ENCODE measurements around the gene SNED1.

The SNED1 gene

DNA sequence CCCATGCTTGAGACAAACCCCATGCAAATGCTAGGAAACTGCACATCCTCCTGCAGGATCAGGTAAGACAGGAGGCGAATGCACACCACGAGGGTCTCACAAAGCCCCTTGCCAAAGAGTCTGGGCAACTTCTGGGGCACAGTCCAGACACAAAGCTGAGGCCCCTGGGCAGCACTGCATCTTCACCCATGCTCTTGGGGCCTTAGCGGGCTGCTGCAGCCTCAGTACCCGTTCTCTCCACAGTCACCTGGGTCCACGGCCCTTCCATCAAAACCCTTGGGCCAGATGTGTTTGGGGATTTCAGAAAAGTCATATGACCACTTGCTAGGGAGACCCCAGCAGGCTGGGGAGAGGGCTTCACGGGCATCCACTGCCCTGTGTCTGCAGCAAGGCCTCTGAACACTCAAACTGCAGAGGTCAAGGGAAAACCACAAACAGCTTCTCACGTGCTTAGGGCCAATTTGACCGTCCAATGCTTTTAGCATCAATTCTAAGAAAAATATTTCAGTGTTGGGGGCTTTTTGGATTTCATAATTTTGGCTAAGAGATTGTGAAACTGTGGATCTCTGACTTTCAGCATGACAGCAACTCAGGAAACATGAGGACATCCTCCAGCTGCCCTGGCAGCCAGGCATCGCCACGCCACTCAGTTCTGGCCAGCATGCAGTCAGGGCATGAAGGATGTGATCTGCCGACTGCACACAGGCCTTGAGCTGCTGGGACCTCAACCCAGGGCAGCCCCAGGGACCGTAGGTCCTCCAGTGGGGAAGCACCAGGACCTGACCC is 130.9 kb downstream of the SNED1 start:
- DNase-seq (ENCODE audit: low read depth in 2 of 2): no peak

DNA sequence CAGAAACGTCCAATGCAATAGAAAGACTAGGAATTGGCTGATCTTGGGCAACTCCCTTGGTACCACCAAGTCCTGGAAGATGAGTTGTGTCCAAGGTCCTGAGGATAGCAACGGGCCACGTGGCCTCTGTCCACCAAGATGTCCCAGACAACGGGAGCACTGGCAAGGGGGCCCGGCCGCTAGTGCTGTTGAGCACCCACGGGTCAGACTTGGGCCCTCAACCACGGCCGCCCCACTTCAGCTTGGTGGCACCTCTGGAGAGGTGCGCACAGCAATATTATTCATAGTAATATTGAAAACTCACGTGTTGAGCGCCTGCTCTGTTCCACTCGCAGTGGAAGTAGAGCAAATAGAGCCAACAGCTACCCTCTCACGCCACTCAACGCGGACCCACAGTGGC is 131.9 kb downstream of the SNED1 start:
- no peak for DNase-seq (ENCODE audit: low read depth in 2 of 2)

DNA sequence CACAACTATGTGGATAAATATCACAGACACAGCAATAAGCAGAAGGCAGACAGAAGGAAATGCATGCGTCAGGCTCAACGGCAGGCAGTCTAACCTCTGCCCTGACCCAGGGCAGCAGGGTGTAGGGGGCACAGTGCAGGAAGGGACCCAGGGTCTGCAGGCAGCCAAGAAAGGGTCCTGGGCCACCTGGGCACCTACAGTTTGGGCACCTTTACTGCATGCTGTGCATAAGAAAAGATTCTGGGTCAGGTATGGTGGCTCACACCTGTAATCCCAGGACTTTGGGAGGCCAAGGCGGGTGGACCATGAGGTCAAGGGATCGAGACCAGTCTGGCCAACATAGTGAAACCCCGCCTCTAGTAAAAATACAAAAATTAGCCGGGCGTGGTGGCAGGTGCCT is 133.1 kb downstream of the SNED1 start:
- no peak for DNase-seq (ENCODE audit: low read depth in 2 of 2)

DNA sequence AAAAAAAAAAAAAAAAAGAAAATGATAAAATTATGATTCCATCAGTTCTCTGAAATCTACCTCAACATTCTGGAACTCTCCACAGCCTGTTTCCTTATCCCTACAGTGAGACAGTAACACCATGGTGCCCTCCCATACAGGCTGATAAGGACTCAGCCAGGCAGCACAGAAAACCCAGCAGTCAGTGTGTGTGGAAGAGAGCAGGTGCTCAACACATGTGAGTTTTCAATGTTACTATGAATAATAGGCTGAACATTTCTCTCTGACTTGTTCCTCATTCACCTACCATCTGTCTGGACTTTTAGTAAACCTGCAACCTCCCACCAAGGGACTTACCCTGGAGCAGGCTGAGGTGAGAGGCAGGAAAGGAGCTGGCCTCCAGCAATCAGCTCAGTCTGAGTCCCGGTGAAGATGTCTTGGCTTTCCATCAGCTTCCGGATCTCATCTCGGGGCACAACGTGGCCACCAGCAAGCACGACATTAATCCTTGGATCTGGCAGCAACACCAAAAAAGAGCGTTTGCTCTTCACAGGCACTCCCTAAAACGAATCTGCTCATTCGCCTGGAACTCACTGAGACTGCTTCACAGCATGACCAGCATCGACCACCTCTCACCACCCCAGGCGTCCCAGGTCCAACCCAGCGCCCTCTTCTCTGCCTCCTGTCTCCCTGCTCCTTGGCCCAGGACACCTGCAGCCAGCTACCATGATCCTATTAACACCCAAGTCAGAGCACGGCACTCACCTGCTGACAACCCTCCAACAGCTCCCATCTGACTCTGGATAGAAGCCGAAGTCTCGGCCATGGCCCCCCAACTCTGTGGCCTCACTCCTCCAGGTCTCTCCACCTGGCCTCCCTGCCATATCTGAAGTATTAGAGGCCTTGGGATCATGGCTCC is 134.4 kb downstream of the SNED1 start:
- DNase-seq (ENCODE audit: low read depth in 2 of 2): no peak

DNA sequence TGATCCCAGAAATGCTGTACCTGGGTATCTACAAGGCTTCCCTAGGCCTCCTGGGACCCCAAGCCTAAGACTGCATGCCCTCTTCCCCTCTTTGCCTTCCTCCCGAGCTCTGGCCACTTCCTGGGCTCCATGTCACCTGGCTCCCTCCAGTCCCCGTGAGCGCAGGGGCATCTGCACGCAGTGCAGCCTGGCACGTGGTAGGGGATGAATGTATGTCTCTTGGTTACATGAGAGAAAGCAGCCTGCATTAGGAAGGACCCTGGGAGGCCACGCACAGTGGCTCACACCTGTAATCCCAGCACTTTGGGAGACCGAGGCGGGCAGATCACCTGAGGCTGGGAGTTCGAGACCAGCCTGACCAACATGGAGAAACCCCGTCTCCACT is 135.0 kb downstream of the SNED1 start:
- no peak for DNase-seq (ENCODE audit: low read depth in 2 of 2)

DNA sequence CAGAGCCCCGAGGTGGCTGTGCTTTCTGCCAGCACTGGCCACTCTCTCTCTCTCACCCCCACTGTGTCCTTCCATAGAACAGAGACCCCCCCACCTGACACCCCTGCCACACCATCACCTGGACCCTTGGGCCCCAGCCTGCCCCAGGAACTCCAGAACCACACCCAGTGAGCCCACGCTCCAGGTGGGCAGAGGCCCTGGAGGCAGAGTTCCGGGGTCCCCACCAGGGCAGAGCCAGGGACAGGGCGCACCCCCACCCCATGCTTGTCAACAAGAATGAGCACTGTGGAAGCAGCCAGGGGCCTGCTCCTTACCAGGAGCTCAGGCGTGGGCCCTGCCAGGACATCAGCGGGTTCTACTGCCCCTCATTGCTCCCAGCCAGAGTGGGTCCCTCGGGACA is 136.3 kb downstream of the SNED1 start:
- DNase-seq (ENCODE audit: low read depth in 2 of 2): no peak

DNA sequence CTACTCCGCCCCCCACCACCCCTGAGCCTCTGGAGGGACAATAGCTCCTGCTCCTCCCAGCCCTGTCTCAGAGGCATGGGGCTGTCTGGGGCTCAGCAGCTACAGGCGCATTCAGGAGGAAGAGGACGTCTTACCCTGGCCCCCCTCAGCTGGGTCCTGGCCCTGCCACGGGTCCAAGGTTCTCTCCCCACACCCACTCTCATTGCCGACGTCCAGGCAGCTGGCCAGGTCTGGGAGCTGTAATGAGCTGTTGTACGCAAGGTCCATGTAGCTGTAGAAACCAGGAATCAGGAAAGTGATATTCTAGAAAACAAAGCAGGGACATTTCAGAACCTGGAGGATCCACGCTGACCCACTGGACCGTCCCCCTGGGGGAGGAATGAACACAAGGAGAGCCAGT is 137.3 kb downstream of the SNED1 start:
- DNase-seq (ENCODE audit: low read depth in 2 of 2): no peak

DNA sequence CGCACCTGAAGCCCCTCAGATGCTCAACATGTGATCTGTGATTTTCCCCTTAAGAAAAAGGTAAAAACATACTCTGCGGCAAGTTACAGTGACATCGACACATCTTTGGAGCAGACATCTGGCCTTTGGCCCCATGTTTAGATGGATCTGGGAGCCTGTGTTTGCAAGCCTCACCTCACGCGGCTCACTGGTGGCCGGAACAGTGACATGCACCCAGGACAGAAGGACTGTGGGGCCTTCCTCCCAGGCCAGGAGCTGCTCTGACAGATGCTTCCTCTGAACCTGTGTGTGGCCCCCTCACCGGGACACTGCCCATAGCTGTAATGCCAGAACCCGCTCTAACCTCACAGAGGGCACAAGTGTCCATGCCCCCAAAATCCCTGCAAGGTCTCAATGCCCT is 137.8 kb downstream of the SNED1 start:
- DNase-seq (ENCODE audit: low read depth in 2 of 2): no peak

DNA sequence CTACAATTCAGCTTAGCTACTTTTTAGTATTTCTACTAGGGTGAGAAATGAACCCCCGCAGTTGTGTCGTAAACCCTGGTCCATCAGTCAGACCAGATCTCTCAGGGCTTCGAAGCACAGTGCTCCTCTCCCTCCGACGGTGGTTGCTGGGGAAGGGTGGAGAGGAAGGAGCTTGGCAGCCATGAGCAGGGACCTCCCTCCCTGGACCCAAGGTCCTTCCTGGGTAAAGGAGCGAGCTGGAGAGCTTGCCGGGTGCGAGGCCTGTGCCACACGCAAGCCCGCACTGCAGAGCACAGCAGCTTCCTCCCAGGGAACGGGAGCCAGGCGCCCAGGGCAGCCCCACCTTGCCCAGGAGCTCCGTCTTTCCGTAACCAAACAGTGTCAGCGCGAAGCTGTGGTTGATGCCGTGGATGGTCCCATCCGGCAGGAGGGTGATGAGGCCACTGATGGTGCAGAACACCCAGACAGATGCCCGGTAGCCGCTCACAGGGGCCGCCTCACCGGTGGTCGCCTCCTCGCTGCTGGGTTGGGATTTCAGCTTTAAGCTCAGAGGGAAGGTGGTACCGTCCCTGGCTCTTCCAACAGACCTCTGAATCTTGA is 138.3 kb downstream of the SNED1 start:
- DNase-seq (ENCODE audit: low read depth in 2 of 2): no peak

DNA sequence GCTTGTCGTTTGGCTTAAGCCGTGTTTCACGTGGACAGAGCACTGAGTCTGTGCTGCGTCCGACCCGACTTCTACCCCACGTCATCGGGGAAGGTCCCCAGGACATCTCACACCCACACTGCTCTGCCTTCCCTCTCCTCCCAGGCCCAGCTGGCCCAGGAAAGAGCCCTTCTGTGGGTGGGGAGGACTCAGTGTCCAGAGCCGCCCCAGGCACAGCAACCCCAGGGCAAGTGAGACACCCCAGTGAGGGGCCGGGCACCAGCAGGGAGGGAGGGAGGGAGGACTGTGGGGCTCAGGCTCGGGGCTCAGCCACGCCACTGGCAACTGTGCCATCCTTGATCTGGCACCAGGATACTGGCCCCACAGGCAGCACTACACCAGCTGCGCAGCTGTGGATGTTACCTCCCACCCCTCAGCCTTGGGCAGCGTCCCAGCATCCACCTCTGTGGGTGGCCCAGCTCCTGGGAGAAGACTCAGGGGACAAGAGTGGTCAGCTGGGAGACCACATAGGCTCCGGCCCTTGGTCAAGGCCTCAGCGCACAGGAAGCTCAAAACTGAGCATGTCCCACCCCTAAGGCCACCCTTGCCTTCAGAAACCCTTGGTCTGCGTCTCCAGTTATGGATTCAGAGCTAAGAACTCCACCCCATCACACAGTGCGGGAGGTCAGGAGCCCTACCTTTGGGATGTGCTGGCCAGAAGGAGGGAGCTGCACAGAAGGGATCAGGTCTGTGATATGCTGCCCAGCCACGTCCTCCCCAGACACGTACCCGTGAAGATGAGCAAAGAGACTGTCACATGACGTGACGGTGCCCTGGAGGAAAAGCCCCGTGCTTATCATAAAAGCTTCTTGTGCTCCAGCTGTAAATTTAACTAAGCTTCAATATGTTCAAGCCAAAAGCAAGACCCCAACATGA is 139.1 kb downstream of the SNED1 start:
- no peak for DNase-seq (ENCODE audit: low read depth in 2 of 2)

DNA sequence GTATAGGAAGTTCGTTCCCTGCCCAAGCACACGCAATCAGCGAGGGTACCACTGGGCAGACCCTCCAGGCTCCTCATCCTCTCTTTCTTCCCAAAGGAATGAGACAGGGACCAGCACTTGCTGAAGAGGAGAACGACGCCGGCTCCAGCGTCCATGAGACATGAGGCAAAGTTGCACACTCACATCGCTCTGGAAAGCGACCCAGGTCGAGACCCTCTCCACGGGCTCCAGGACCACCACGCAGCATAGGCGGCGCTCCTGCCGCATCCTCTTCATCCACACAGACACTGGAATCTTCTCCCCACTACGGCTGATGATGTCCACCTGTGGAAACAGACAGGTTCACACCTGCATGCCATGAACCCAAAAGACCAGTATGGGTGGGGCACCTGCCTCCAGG is 140.1 kb downstream of the SNED1 start:
- no peak for DNase-seq (ENCODE audit: low read depth in 2 of 2)

DNA sequence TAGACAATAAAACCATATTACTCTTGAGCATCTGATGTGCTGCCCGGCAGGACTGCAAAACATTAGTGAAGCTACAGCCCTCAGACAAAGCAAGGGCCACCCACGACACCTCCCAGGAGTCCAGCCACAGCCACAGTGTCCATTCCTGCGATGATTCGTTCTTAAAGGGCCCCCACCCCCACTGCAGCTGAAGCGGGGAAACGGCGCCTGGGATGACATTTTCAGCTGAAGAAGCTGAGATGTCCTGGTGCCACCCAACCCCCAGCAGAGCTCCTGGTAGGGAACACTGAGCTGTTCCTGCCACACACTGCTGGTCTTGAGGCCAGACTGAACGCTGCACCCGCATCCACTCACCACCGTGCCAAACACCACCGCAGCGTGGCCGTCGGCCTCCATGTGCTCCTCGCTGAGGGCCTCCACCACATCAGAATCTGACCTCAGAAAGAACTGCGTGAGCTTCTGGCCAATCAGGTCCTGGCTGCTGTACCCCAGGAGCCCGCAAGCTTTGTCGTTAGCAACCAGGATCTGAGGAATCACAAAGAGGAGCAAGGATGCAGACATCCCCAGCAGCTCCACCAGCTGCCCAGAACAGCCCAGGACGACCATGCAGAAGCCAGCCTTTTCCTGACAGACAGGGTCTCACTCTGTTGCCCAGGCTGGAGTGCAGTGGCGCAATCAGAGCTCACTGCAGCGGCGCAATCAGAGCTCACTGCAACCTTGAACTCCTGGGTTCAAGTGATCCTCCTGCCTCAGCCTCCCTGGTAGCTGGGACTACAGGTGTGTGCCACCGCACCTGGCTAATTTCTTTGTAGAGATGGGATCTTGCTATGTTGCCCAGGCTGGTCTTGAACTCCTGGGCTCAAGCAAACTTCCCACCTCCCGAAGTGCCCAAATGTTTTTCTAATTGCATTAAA is 141.4 kb downstream of the SNED1 start:
- no peak for DNase-seq (ENCODE audit: low read depth in 2 of 2)

DNA sequence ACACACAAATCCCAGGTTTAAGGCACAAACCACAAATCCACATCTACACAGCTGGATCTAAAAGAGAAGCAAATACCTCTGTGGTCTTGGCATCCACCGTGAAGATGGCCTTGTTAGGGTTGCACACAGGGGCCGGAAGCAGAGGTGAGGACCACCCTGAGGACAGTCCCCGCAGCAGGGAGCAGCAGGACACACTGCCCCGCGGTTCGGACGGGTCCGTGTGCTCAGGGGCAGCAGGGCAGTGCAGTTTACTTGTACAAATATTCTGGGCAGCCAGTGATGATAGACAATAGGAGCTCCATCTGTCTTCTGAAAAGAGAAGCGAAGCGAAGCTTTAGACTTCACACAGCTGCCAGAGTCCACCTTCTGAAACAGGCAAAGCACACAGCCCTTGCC is 142.0 kb downstream of the SNED1 start:
- no peak for DNase-seq (ENCODE audit: low read depth in 2 of 2)

DNA sequence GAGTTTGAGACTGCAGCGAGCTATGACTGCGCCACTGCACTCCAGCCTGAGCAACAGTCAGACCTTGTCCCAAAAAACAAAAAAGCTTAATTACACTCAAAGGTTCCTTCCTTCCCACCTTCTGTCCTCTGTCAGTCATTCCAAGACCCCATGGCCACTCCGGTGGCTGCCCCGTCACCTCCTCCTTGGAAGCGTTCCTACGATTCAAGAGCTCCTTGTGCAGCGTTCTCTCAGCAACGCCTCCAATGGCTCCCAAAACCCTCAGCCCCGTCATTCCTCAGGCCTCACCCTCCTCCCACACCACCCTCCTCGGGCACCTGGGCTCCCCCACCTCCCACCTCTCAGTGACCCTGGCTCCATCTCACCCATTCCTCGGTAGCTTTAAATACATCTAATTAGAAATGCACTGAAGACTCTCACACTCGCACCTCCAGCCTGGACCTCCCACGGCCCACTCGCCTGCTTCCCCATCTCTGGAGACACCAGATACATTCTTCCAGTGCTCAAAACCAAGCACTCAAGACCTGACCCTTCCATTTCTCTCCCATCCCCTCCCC is 142.9 kb downstream of the SNED1 start:
- no peak for DNase-seq (ENCODE audit: low read depth in 2 of 2)

DNA sequence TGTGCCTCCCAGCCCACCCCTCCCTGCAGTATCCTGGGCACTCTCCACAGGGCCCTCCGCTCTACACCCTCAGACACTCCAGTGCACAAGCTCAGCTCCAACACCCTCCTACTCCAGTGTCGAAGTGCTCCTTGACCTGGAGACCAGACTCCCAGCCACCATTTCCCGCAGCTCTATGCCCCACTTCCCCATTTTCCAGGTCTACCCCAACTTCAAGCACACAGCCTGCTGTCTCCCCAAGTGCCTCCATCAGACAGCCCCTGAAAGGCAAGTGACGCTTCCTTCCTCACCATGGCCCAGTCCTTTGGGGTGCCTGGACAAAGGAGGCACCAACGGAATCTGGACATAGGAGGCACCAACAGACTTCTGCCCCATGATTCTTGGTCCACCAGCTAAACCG is 143.6 kb downstream of the SNED1 start:
- no peak for DNase-seq (ENCODE audit: low read depth in 2 of 2)

DNA sequence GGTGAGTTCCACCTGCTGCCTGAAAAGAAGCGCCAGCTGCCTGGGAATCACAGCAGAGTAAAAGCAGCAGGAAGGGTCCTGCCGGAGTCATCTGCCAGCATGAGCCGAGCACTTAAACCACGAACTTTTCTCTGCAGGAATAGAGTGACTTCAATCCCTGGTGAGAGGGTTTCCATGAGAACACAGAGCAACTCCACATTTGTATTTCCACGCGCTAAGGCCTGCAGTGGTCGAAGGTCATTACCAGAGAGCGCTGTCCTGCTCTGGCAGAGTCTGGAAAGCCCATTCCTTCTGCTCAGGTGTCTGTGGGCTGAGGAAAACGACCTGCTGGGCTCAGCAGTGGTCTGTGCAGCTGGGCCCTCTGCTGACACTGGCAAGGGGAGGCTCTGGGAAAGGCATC is 144.2 kb downstream of the SNED1 start:
- DNase-seq (ENCODE audit: low read depth in 2 of 2): no peak

Data from stimulated activated CD4-positive, alpha-beta T cell treated with anti-CD3 and anti-CD28 coated beads, Interleukin-15, amount 100 ng/mL, for 48 hours (primary cell).